DOHH2 (cell line): ENCODE measurements around the gene USH2A.

Source experiments
- H3F3A ChIP-seq: fragments of 200-600 bp; sonication (generic), shearing (Covaris generic); 2 replicates; pipeline ENCODE4 v1.6.0; 2016; ENCODE audit warnings: antibody characterized with exemption, mild to moderate bottlenecking; ENCODE audit not compliant: control insufficient read depth, insufficient read depth
- H3K27ac ChIP-seq: fragments of 200-600 bp; sonication (generic); 2 replicates; pipeline ENCODE4 v1.5.1; 2014; ENCODE audit warnings: low read depth, mild to moderate bottlenecking, low read length, moderate library complexity
- H3K27me3 ChIP-seq: fragments of 200-600 bp; sonication (generic); 2 replicates; pipeline ENCODE4 v1.6.1; 2014; ENCODE audit warnings: mild to moderate bottlenecking, low read length, mixed read lengths; ENCODE audit not compliant: control insufficient read depth
- H3K36me3 ChIP-seq: fragments of 200-600 bp; sonication (generic); 2 replicates; pipeline ENCODE4 v1.6.1; 2014; ENCODE audit warnings: mild to moderate bottlenecking, low read length, moderate library complexity, mixed read lengths; ENCODE audit not compliant: control insufficient read depth
- H3K4me1 ChIP-seq: fragments of 200-600 bp; sonication (generic); 2 replicates; pipeline ENCODE4 v1.6.1; 2014; ENCODE audit warnings: mild to moderate bottlenecking, low read length, mixed read lengths; ENCODE audit not compliant: control insufficient read depth
- H3K4me2 ChIP-seq: fragments of 200-600 bp; sonication (generic); 2 replicates; pipeline ENCODE4 v1.6.0; 2014; ENCODE audit warnings: mild to moderate bottlenecking, low read length, moderate library complexity
- H3K4me3 ChIP-seq: fragments of 200-600 bp; sonication (generic); 2 replicates; pipeline ENCODE4 v1.5.1; 2014; ENCODE audit warnings: mild to moderate bottlenecking, low read length, mixed read lengths
- H3K79me2 ChIP-seq: fragments of 200-600 bp; sonication (generic); 2 replicates; pipeline ENCODE4 v1.6.1; 2014; ENCODE audit warnings: mild to moderate bottlenecking, low read length, mixed read lengths; ENCODE audit not compliant: control insufficient read depth
- H3K9me2 ChIP-seq: fragments of 200-600 bp; sonication (generic); replicated peaks from 2 replicates; pipeline ENCODE4 v1.6.1; 2014; ENCODE audit warnings: mild to moderate bottlenecking, low read length, mixed read lengths; ENCODE audit not compliant: control insufficient read depth
- H3K9me3 ChIP-seq: fragments of 200-600 bp; sonication (generic); 2 replicates; pipeline ENCODE4 v1.6.1; 2014; ENCODE audit warnings: antibody characterized with exemption, low read length, mixed read lengths; ENCODE audit not compliant: control insufficient read depth, insufficient read depth
- H4K20me1 ChIP-seq: fragments of 200-600 bp; sonication (generic); 2 replicates; pipeline ENCODE4 v1.6.0; 2014; ENCODE audit warnings: low read depth, mild to moderate bottlenecking, antibody characterized with exemption, low read length, moderate library complexity; ENCODE audit not compliant: control insufficient read depth, insufficient read depth
- EZH2phosphoT487 ChIP-seq: fragments of 200-600 bp; sonication (generic); IDR thresholded peaks from 2 replicates; pipeline ENCODE4 v1.6.1; 2017; ENCODE audit warnings: borderline replicate concordance, mild to moderate bottlenecking, antibody characterized with exemption, low read length, moderate library complexity, mixed read lengths
- TF ChIP-seq, protein P1 (sequence below): fragments of 200-600 bp; sonication (generic); IDR thresholded peaks from one replicate; pipeline ENCODE4 v1.5.1; 2014; ENCODE audit warnings: antibody characterized with exemption, mild to moderate bottlenecking, low read depth, low read length; ENCODE audit not compliant: poor library complexity, severe bottlenecking

Gene USH2A

GRCh38 chr1:215679231-215679630 is 744.0 kb downstream of the USH2A start:
- Histone ChIP-seq H3K4me3 (no peak overlapping the region), H3K79me2 (no peaks in the 10 kb centered on the region), H4K20me1 (no peaks in the 10 kb centered on the region), H3K27me3 (no peaks in the 10 kb centered on the region), H3K4me2 (no peak overlapping the region), H3K4me1 (no peaks in the 10 kb centered on the region), H3K9me3 (no peaks in the 10 kb centered on the region), H3F3A (no peaks in the 10 kb centered on the region), H3K36me3 (no peaks in the 10 kb centered on the region), H3K27ac (no peak overlapping the region), H3K9me2 (no peaks in the 10 kb centered on the region)
- TF ChIP-seq EZH2phosphoT487: no peak
- TF ChIP-seq, protein P1, sequence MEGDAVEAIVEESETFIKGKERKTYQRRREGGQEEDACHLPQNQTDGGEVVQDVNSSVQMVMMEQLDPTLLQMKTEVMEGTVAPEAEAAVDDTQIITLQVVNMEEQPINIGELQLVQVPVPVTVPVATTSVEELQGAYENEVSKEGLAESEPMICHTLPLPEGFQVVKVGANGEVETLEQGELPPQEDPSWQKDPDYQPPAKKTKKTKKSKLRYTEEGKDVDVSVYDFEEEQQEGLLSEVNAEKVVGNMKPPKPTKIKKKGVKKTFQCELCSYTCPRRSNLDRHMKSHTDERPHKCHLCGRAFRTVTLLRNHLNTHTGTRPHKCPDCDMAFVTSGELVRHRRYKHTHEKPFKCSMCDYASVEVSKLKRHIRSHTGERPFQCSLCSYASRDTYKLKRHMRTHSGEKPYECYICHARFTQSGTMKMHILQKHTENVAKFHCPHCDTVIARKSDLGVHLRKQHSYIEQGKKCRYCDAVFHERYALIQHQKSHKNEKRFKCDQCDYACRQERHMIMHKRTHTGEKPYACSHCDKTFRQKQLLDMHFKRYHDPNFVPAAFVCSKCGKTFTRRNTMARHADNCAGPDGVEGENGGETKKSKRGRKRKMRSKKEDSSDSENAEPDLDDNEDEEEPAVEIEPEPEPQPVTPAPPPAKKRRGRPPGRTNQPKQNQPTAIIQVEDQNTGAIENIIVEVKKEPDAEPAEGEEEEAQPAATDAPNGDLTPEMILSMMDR: no peak

DNA sequence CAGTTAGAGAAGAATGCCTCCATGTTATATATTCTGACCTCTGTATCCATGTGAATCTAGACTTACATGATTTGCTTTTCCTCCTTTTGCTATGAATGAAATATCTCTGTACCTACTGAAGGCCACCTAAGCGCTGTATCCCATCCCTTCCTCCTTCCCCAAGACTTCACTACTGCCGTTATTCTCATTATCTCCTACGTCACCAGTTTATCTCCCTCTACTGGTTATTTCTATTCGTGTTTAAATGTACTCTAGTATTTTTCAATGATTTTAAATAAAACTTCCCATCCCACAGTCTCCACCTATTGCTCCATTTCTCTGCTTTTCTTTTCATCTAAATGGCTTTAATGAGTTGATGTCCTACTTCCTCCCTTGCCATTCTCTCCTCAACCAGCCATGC is 746.1 kb downstream of the USH2A start:
- H3K9me3 ChIP-seq: no peaks in the 10 kb centered on the region
- no peaks in the 10 kb centered on the region for H3K27me3 ChIP-seq
- H4K20me1 ChIP-seq: no peaks in the 10 kb centered on the region
- no peak overlapping the region for H3K4me3 ChIP-seq
- H3K79me2 ChIP-seq: no peaks in the 10 kb centered on the region
- no peaks in the 10 kb centered on the region for H3K4me1 ChIP-seq
- no peak overlapping the region for H3K4me2 ChIP-seq
- H3F3A ChIP-seq: no peaks in the 10 kb centered on the region
- no peaks in the 10 kb centered on the region for H3K36me3 ChIP-seq
- no peak overlapping the region for H3K27ac ChIP-seq
- TF ChIP-seq, protein P1: no peak
- TF ChIP-seq EZH2phosphoT487: no peak
- H3K9me2 ChIP-seq: no peaks in the 10 kb centered on the region

- Histone ChIP-seq H3K4me3 (no peak overlapping the region), H3K9me2 (no peaks in the 10 kb centered on the region), H4K20me1 (no peaks in the 10 kb centered on the region), H3K9me3 (no peaks in the 10 kb centered on the region), H3K27me3 (no peaks in the 10 kb centered on the region), H3K79me2 (no peaks in the 10 kb centered on the region), H3K27ac (no peak overlapping the region), H3K4me2 (no peak overlapping the region), H3K4me1 (no peaks in the 10 kb centered on the region), H3K36me3 (no peaks in the 10 kb centered on the region), H3F3A (no peaks in the 10 kb centered on the region)
- TF ChIP-seq EZH2phosphoT487: no peak
- TF ChIP-seq, protein P1: no peak
Observed at GRCh38 chr1:215673943-215674342, 749.3 kb downstream of the USH2A start.

- Histone ChIP-seq H3K79me2 (no peaks in the 10 kb centered on the region), H4K20me1 (no peaks in the 10 kb centered on the region), H3K27ac (no peak overlapping the region), H3K4me3 (no peak overlapping the region), H3K9me2 (no peaks in the 10 kb centered on the region), H3K4me2 (no peak overlapping the region), H3K4me1 (no peaks in the 10 kb centered on the region), H3K9me3 (no peaks in the 10 kb centered on the region), H3K27me3 (no peaks in the 10 kb centered on the region), H3F3A (no peaks in the 10 kb centered on the region), H3K36me3 (no peaks in the 10 kb centered on the region)
- TF ChIP-seq, protein P1: no peak
- TF ChIP-seq EZH2phosphoT487: no peak
Observed at GRCh38 chr1:215672482-215672881, 750.8 kb downstream of the USH2A start.
